HEK293 (cell line): ENCODE measurements around the gene SERHL2.
"Not testable (repeated sequence)": the region's sequence is repeated elsewhere in the genome, so short reads cannot be mapped to it uniquely, and the experiment has no call there.

Experiments used
- CTCF ChIA-PET: fragments of 350-600 bp; formaldehyde crosslinking; extraction: SDS; loops from one replicate; lab custom pipeline; 2021; ENCODE audit warnings: antibody characterized with exemption; lab: Yijun Ruan, JAX
- POLR2A ChIA-PET: fragments of 300-600 bp; formaldehyde crosslinking; extraction: SDS; loops from one replicate; lab custom pipeline; 2020; ENCODE audit warnings: antibody characterized with exemption, inconsistent platforms; lab: Yijun Ruan, JAX
- H3K27ac ChIP-seq: fragments of 200-500 bp; sonication (Bioruptor generic); 2 replicates; pipeline ENCODE4 v1.5.1; 2014; ENCODE audit warnings: low read depth, low read length, control low read depth, inconsistent platforms; ENCODE audit errors: extremely low read depth
- H3K36me3 ChIP-seq, 2 experiments: fragments of 200-500 bp in 1 of 2; sonication (Bioruptor generic) in 1 of 2; 1 replicate in 1 of 2; 2 replicates in 1 of 2; pipeline ENCODE4 v1.5.1; 2014 to 2017; ENCODE audit warnings: inconsistent platforms in 2 of 2, low read length in 2 of 2; ENCODE audit not compliant: control insufficient read depth in 2 of 2, insufficient read depth in 1 of 2
- H3K4me1 ChIP-seq: fragments of 200-500 bp; sonication (Bioruptor generic); 2 replicates; pipeline ENCODE4 v1.5.1; 2014; ENCODE audit warnings: mild to moderate bottlenecking, low read length, inconsistent platforms; ENCODE audit not compliant: control insufficient read depth, insufficient read depth
- H3K4me3 ChIP-seq: 2 replicates; pipeline ENCODE4 v1.5.1; 2011; ENCODE audit warnings: low read depth, mild to moderate bottlenecking, control low read depth, low read length, moderate library complexity
- H3K9me3 ChIP-seq: fragments of 200-500 bp; sonication (Bioruptor generic); 2 replicates; pipeline ENCODE4 v1.5.1; 2014; ENCODE audit warnings: low read depth, low read length, inconsistent platforms; ENCODE audit not compliant: control insufficient read depth, insufficient read depth
- BCL11A ChIP-seq: fragments of 450-650 bp; formaldehyde crosslinking; IDR thresholded peaks from 2 replicates; pipeline ENCODE4 v1.5.1; 2016; ENCODE audit warnings: low read depth, missing biosample characterization, missing genetic modification characterization
- EGR2 ChIP-seq: fragments of 450-650 bp; formaldehyde crosslinking; IDR thresholded peaks from 2 replicates; pipeline ENCODE4 v1.5.1; 2016; ENCODE audit warnings: low read depth, missing biosample characterization, missing genetic modification characterization
- GLIS1 ChIP-seq: fragments of 450-650 bp; formaldehyde crosslinking; IDR thresholded peaks from 2 replicates; pipeline ENCODE4 v1.5.1; 2016; ENCODE audit warnings: missing biosample characterization, missing genetic modification characterization
- GLIS2 ChIP-seq: fragments of 450-650 bp; formaldehyde crosslinking; IDR thresholded peaks from 2 replicates; pipeline ENCODE4 v1.5.1; 2016; ENCODE audit warnings: missing biosample characterization, missing genetic modification characterization
- KLF9 ChIP-seq: fragments of 450-650 bp; formaldehyde crosslinking; IDR thresholded peaks from 2 replicates; pipeline ENCODE4 v1.5.1; 2016; ENCODE audit warnings: missing biosample characterization, missing genetic modification characterization, low read depth
- SP2 ChIP-seq: fragments of 450-650 bp; formaldehyde crosslinking; IDR thresholded peaks from 2 replicates; pipeline ENCODE4 v1.5.1; 2016; ENCODE audit warnings: missing biosample characterization, missing genetic modification characterization
- SP3 ChIP-seq: fragments of 450-650 bp; formaldehyde crosslinking; IDR thresholded peaks from 2 replicates; pipeline ENCODE4 v1.5.1; 2016; ENCODE audit warnings: missing biosample characterization, missing genetic modification characterization
- YY1 ChIP-seq: fragments of 450-650 bp; formaldehyde crosslinking; IDR thresholded peaks from 2 replicates; pipeline ENCODE4 v1.5.1; 2018; ENCODE audit warnings: missing biosample characterization, missing genetic modification characterization
- YY2 ChIP-seq: fragments of 450-650 bp; formaldehyde crosslinking; IDR thresholded peaks from 2 replicates; pipeline ENCODE4 v1.5.1; 2016; ENCODE audit warnings: missing biosample characterization, missing genetic modification characterization
- ZBTB17 ChIP-seq: fragments of 450-650 bp; formaldehyde crosslinking; IDR thresholded peaks from 2 replicates; pipeline ENCODE4 v1.5.1; 2016; ENCODE audit warnings: missing biosample characterization, missing genetic modification characterization
- ZBTB26 ChIP-seq: fragments of 450-650 bp; formaldehyde crosslinking; optimal IDR thresholded peaks from 2 replicates; pipeline ENCODE3; 2016; ENCODE audit warnings: missing biosample characterization, mild to moderate bottlenecking, missing genetic modification characterization
- ZBTB8A ChIP-seq: fragments of 450-650 bp; formaldehyde crosslinking; IDR thresholded peaks from 2 replicates; pipeline ENCODE4 v1.5.1; 2016; ENCODE audit warnings: missing biosample characterization, missing genetic modification characterization
- ZFHX2 ChIP-seq: fragments of 450-650 bp; formaldehyde crosslinking; conservative IDR thresholded peaks from 2 replicates; pipeline ENCODE4 v1.5.1; 2016; ENCODE audit warnings: missing biosample characterization, missing genetic modification characterization
- ZNF169 ChIP-seq: fragments of 450-650 bp; formaldehyde crosslinking; IDR thresholded peaks from 2 replicates; pipeline ENCODE4 v1.5.1; 2016; ENCODE audit warnings: missing biosample characterization, missing genetic modification characterization
- ZNF335 ChIP-seq: fragments of 450-650 bp; formaldehyde crosslinking; conservative IDR thresholded peaks from 2 replicates; pipeline ENCODE4 v1.5.1; 2016; ENCODE audit warnings: missing biosample characterization, missing genetic modification characterization
- ZNF518A ChIP-seq: fragments of 450-650 bp; formaldehyde crosslinking; conservative IDR thresholded peaks from 2 replicates; pipeline ENCODE4 v1.5.1; 2016; ENCODE audit warnings: low read depth, missing biosample characterization, missing genetic modification characterization
- ZNF548 ChIP-seq: fragments of 450-650 bp; formaldehyde crosslinking; IDR thresholded peaks from 2 replicates; pipeline ENCODE4 v1.5.1; 2016; ENCODE audit warnings: missing biosample characterization, missing genetic modification characterization
- ZNF76 ChIP-seq: fragments of 450-650 bp; formaldehyde crosslinking; IDR thresholded peaks from 2 replicates; pipeline ENCODE4; 2016; ENCODE audit warnings: low read depth, missing biosample characterization, missing genetic modification characterization, borderline replicate concordance
- TF ChIP-seq, protein P1 (sequence below): fragments of 450-650 bp; formaldehyde crosslinking; IDR thresholded peaks from 2 replicates; pipeline ENCODE4 v1.5.1; 2016; ENCODE audit warnings: missing biosample characterization, missing genetic modification characterization

The SERHL2 gene

GRCh38 chr22:42517103-42517502, 36.7 kb upstream of the SERHL2 start (continued):
- peak; percentile 84 for TF ChIP-seq ZNF518A (tag by site-specific recombination)

DNA sequence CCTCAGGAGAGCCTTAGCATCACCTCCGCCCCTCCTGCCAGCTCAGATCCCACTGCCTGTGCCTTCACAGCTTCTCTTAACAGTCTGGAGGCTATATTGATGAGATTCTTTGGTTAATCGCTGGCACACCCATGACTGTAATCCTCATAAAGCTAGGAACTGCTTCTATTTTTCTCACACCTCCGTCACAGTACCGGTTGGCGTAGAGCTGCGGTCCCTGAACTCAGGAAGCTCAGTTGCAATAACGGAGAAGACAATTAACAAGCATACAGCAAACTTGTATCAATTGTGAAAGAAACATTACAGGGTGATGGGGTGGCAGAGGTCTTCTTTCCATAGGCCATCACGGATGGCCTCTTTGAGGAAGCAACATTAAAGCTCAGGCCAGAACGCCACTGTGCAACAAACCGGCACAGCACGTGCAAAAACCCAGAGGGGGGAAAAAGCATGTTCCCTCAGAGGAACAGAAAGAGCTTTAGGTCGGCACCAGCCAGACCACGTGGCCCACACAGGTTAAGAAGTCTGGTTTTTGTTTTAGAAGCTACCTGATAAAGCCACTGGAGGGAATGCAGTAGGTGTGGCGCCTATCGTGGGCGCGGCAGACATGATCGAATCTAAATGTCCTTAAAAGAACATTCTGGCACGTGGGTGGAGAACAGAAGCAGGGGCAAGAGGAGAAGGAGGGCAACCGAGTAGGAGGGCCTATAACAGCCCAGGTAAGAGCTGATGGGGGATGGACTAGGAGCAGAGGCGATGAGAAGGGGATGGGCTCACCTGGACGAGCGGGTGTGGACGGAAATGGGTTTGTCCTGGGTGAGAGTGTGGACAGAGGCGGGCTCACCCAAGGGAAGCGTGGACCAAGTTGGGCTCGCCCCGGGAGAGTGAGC, 34.9 kb upstream of the SERHL2 start:
- H3K4me3 ChIP-seq: peak overlapping the region; percentile 92

DNA sequence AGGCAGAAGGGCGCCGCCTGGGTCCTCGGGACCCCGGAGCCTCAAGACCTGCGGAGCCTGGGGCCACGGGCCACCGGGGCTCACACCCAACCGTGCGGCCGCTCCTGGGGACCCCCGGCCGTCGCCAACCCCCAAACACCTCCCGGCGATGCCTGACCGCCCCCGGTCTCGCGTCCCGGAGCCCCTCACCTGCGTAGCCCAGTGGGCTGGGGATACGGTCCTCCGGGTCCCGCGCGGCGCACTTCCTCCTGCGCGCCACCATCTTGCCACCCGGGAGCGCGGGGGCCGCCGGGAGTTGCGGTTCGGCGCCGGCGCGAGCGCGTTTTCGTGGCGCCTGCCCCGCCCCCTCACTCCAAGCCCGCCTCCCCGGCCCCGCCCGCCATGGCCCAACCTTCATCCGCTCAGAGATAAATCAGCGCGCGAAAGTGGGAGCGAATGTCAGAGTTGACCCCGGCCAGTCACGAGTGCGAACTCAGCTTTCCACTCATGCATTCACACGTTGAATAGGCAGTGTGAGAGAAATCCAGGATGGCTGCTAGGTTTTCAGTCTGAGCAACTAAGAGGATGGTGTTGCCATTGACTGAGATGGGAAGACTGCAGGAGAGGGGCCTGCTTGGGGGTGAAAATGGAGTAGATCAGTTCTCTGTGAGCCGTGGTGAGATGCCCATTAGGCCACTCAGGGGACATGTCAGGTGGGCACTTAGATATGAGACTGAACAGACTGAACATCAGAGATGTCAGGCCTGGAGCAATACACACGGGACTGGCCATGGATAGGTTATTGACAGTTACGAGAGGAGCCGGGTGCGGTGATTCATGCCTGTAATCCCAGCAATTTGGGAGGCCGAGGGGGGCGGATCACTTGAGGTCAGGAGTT, 34.0 kb upstream of the SERHL2 start, which contains the start of gene RRP7A:
Gene RRP7A (minus strand): TSS at position 272 of the 877 bp plus-strand sequence. CDS start 10 bp downstream, at position 262.
- Histone ChIP-seq H3K9me3 (no peaks in the 10 kb centered on the region), H3K36me3 (peaks cover 16 to 28% of the 10 kb centered on the region in 2 experiments; a peak in 2 of 3 replicates), H3K4me1 (peaks cover 3% of the 10 kb centered on the region; the same call in 1 of the 2 replicates), H3K4me3 (peak within 1 kb of the TSS; percentile 92), H3K27ac (peak within 1 kb of the TSS; percentile 68; the same call in 1 of the 2 replicates)
- ChIA-PET POLR2A (no interaction called here), CTCF (no interaction called here)
- TF ChIP-seq ZBTB8A (peak; percentile 28; the same call in 1 of the 2 replicates), SP3 (tag by site-specific recombination) (peak; percentile 19; the same call in 1 of the 2 replicates), BCL11A (tag by site-specific recombination) (no peak), ZNF335 (tag by site-specific recombination) (peak; percentile 43; the same call in 1 of the 2 replicates), YY1 (tag by site-specific recombination) (peak; percentile 57; the same call in 1 of the 2 replicates), KLF9 (tag by site-specific recombination) (peak; percentile 15; the same call in 1 of the 2 replicates), ZBTB17 (tag by site-specific recombination) (peak; percentile 81), ZBTB26 (peak; percentile 92), ZNF169 (tag by site-specific recombination) (no peak), SP2 (tag by site-specific recombination) (0 out of 2 replicates have a peak, but pooled peaks have one; percentile 24), YY2 (tag by site-specific recombination) (peak; percentile 80), ZNF76 (tag by site-specific recombination) (peak; percentile 84), GLIS1 (tag by site-specific recombination) (0 out of 2 replicates have a peak, but pooled peaks have one; percentile 13), ZNF548 (tag by site-specific recombination) (no peak), GLIS2 (tag by site-specific recombination) (peak; percentile 52)
- TF ChIP-seq, protein P1, sequence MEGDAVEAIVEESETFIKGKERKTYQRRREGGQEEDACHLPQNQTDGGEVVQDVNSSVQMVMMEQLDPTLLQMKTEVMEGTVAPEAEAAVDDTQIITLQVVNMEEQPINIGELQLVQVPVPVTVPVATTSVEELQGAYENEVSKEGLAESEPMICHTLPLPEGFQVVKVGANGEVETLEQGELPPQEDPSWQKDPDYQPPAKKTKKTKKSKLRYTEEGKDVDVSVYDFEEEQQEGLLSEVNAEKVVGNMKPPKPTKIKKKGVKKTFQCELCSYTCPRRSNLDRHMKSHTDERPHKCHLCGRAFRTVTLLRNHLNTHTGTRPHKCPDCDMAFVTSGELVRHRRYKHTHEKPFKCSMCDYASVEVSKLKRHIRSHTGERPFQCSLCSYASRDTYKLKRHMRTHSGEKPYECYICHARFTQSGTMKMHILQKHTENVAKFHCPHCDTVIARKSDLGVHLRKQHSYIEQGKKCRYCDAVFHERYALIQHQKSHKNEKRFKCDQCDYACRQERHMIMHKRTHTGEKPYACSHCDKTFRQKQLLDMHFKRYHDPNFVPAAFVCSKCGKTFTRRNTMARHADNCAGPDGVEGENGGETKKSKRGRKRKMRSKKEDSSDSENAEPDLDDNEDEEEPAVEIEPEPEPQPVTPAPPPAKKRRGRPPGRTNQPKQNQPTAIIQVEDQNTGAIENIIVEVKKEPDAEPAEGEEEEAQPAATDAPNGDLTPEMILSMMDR (tag by site-specific recombination): peak; percentile 50; the same call in 1 of the 2 replicates

More for the DNA sequence above, 34.9 kb upstream of the SERHL2 start:
- TF ChIP-seq EGR2 (tag by site-specific recombination) (peak; percentile 56), SP2 (tag by site-specific recombination) (peak; percentile 24; the same call in 1 of the 2 replicates), SP3 (tag by site-specific recombination) (0 out of 2 replicates have a peak, but pooled peaks have one; percentile 41), ZNF335 (tag by site-specific recombination) (peak; percentile 67), KLF9 (tag by site-specific recombination) (0 out of 2 replicates have a peak, but pooled peaks have one; percentile 43), ZFHX2 (0 out of 2 replicates have a peak, but pooled peaks have one; percentile 23)
- Histone ChIP-seq H3K27ac (peak overlapping the region; percentile 68; the same call in 1 of the 2 replicates), H3K36me3 (peaks cover 16 to 36% of the 10 kb centered on the region in 2 experiments; a peak in 2 of 3 replicates)
- CTCF ChIA-PET, POLR2A ChIA-PET, H3K9me3 ChIP-seq, H3K4me1 ChIP-seq: not testable (repeated sequence)
